MG63 (cell line): ENCODE results near the gene C10orf120. TPM values are rescaled to one million over a fixed set of nuclear protein-coding genes. Genes with fewer than 3 reads are reported as not detected.
A peak's percentile ranks its signal among the peaks of the same experiment; 100 is the strongest.

Source experiments
- DNase-seq: peaks from one replicate; pipeline ENCODE4 v3.0.0-alpha.2; 2020
- H3K27me3 ChIP-seq: fragments of 250-450 bp; sonication (Bioruptor Pico); 2 replicates; pipeline ENCODE4 v1.5.1; 2020; ENCODE audit warnings: mild to moderate bottlenecking, moderate library complexity
- H3K36me3 ChIP-seq: fragments of 250-450 bp; sonication (Bioruptor Pico); 2 replicates; pipeline ENCODE4 v1.5.1; 2020; ENCODE audit warnings: mild to moderate bottlenecking, moderate library complexity
- H3K4me3 ChIP-seq: fragments of 250-450 bp; sonication (Bioruptor Pico); 2 replicates; pipeline ENCODE4 v1.5.1; 2020; ENCODE audit warnings: mild to moderate bottlenecking, moderate library complexity
- H3K9me3 ChIP-seq: fragments of 250-450 bp; sonication (Bioruptor Pico); 2 replicates; pipeline ENCODE4 v1.5.1; 2020; ENCODE audit warnings: mild to moderate bottlenecking, moderate library complexity
- total RNA-seq: library from RNA; depleted of rRNA; stranded (reverse); fragments of >200 nt; shearing (Covaris generic); gene quantifications from 2 replicates; pipeline ENCODE4 v1.2.3, GENCODE V29; 2014; ENCODE audit warnings: low replicate concordance

Gene C10orf120
- total RNA-seq, 1 experiment from 2014 or later: not detected

GRCh38 chr10:122673269-122673668, 26.4 kb downstream of the C10orf120 start:
- Histone ChIP-seq H3K27me3 (no peaks in the 10 kb centered on the region; the same call in 1 of the 2 replicates), H3K9me3 (no peaks in the 10 kb centered on the region), H3K36me3 (no peaks in the 10 kb centered on the region), H3K4me3 (no peak overlapping the region)
- DNase-seq: no peak

GRCh38 chr10:122672655-122673054, 27.0 kb downstream of the C10orf120 start:
- Histone ChIP-seq H3K4me3 (no peak overlapping the region), H3K27me3 (no peaks in the 10 kb centered on the region; the same call in 1 of the 2 replicates), H3K9me3 (no peaks in the 10 kb centered on the region), H3K36me3 (no peaks in the 10 kb centered on the region)
- no peak for DNase-seq

GRCh38 chr10:122671355-122671754, 28.3 kb downstream of the C10orf120 start:
- no peak for DNase-seq
- Histone ChIP-seq H3K9me3 (no peaks in the 10 kb centered on the region), H3K27me3 (no peaks in the 10 kb centered on the region; the same call in 1 of the 2 replicates), H3K4me3 (no peak overlapping the region), H3K36me3 (no peaks in the 10 kb centered on the region)

GRCh38 chr10:122669842-122670241, 29.8 kb downstream of the C10orf120 start:
- no peak for DNase-seq
- H3K9me3 ChIP-seq: no peaks in the 10 kb centered on the region
- H3K4me3 ChIP-seq: no peak overlapping the region
- H3K36me3 ChIP-seq: no peaks in the 10 kb centered on the region
- no peaks in the 10 kb centered on the region for H3K27me3 ChIP-seq

GRCh38 chr10:122669045-122669444, 30.6 kb downstream of the C10orf120 start:
- no peaks in the 10 kb centered on the region for H3K36me3 ChIP-seq
- no peak overlapping the region for H3K4me3 ChIP-seq
- H3K9me3 ChIP-seq: no peaks in the 10 kb centered on the region
- no peaks in the 10 kb centered on the region for H3K27me3 ChIP-seq
- no peak for DNase-seq

- no peaks in the 10 kb centered on the region for H3K9me3 ChIP-seq
- no peaks in the 10 kb centered on the region for H3K27me3 ChIP-seq
- no peaks in the 10 kb centered on the region for H3K36me3 ChIP-seq
- no peak overlapping the region for H3K4me3 ChIP-seq
- no peak for DNase-seq
These were observed 33.7 kb downstream of the C10orf120 start for GRCh38 chr10:122665946-122666345.

- H3K27me3 ChIP-seq: no peaks in the 10 kb centered on the region
- no peaks in the 10 kb centered on the region for H3K9me3 ChIP-seq
- DNase-seq: no peak
- H3K4me3 ChIP-seq: no peak overlapping the region
- H3K36me3 ChIP-seq: no peaks in the 10 kb centered on the region
These were observed 34.3 kb downstream of the C10orf120 start for GRCh38 chr10:122665329-122665860.

- H3K27me3 ChIP-seq: no peaks in the 10 kb centered on the region
- no peaks in the 10 kb centered on the region for H3K36me3 ChIP-seq
- no peaks in the 10 kb centered on the region for H3K9me3 ChIP-seq
- DNase-seq: no peak
- H3K4me3 ChIP-seq: no peak overlapping the region
These were observed 35.1 kb downstream of the C10orf120 start for GRCh38 chr10:122664501-122664900.

- no peak overlapping the region for H3K4me3 ChIP-seq
- DNase-seq: no peak
- no peaks in the 10 kb centered on the region for H3K9me3 ChIP-seq
- no peaks in the 10 kb centered on the region for H3K36me3 ChIP-seq
- no peaks in the 10 kb centered on the region for H3K27me3 ChIP-seq
These were observed 36.0 kb downstream of the C10orf120 start for GRCh38 chr10:122663516-122664130.

- Histone ChIP-seq H3K36me3 (no peaks in the 10 kb centered on the region), H3K4me3 (no peak overlapping the region), H3K27me3 (no peaks in the 10 kb centered on the region), H3K9me3 (no peaks in the 10 kb centered on the region)
- DNase-seq: no peak
These were observed 37.4 kb downstream of the C10orf120 start for GRCh38 chr10:122662231-122662630.

GRCh38 chr10:122660696-122661095, 39.0 kb downstream of the C10orf120 start:
- Histone ChIP-seq H3K9me3 (no peaks in the 10 kb centered on the region), H3K4me3 (no peak overlapping the region), H3K27me3 (no peaks in the 10 kb centered on the region), H3K36me3 (no peaks in the 10 kb centered on the region)
- DNase-seq: no peak

GRCh38 chr10:122659651-122660050, 40.0 kb downstream of the C10orf120 start:
- Histone ChIP-seq H3K36me3 (no peaks in the 10 kb centered on the region), H3K4me3 (no peak overlapping the region), H3K9me3 (no peaks in the 10 kb centered on the region), H3K27me3 (no peaks in the 10 kb centered on the region)
- no peak for DNase-seq

- Histone ChIP-seq H3K4me3 (no peak overlapping the region), H3K9me3 (no peaks in the 10 kb centered on the region), H3K27me3 (no peaks in the 10 kb centered on the region), H3K36me3 (no peaks in the 10 kb centered on the region)
- DNase-seq: no peak
These were observed 40.5 kb downstream of the C10orf120 start for GRCh38 chr10:122659126-122659525.

- Histone ChIP-seq H3K4me3 (no peak overlapping the region), H3K27me3 (no peaks in the 10 kb centered on the region), H3K9me3 (no peaks in the 10 kb centered on the region), H3K36me3 (no peaks in the 10 kb centered on the region)
- DNase-seq: no peak
These were observed 41.1 kb downstream of the C10orf120 start for GRCh38 chr10:122658356-122659049.

- Histone ChIP-seq H3K27me3 (peaks cover 3% of the 10 kb centered on the region; the same call in 1 of the 2 replicates), H3K36me3 (no peaks in the 10 kb centered on the region), H3K9me3 (no peaks in the 10 kb centered on the region), H3K4me3 (no peak overlapping the region)
- DNase-seq: no peak
These were observed 41.9 kb downstream of the C10orf120 start for GRCh38 chr10:122657729-122658128.

GRCh38 chr10:122657255-122657654, 42.4 kb downstream of the C10orf120 start:
- H3K27me3 ChIP-seq: peaks cover 4% of the 10 kb centered on the region; the same call in 1 of the 2 replicates
- no peaks in the 10 kb centered on the region for H3K9me3 ChIP-seq
- no peak for DNase-seq
- no peaks in the 10 kb centered on the region for H3K36me3 ChIP-seq
- no peak overlapping the region for H3K4me3 ChIP-seq

GRCh38 chr10:122656741-122657140, 42.9 kb downstream of the C10orf120 start:
- DNase-seq: no peak
- Histone ChIP-seq H3K36me3 (no peaks in the 10 kb centered on the region), H3K27me3 (peaks cover 7% of the 10 kb centered on the region; the same call in 1 of the 2 replicates), H3K4me3 (no peak overlapping the region), H3K9me3 (no peaks in the 10 kb centered on the region)

- Histone ChIP-seq H3K27me3 (peaks cover 9% of the 10 kb centered on the region; the same call in 1 of the 2 replicates), H3K9me3 (no peaks in the 10 kb centered on the region), H3K36me3 (no peaks in the 10 kb centered on the region), H3K4me3 (no peak overlapping the region)
- DNase-seq: peak; percentile 34
These were observed 43.3 kb downstream of the C10orf120 start for GRCh38 chr10:122656308-122656705.
